Upper lobe of left lung (tissue), 4 donors: ENCODE results near the gene TMEM51.

Experiments
- CTCF ChIP-seq, 6 experiments: fragments of 450-650 bp in 4 of 6; fragments of 200-600 bp in 2 of 6; sonication (generic) in 2 of 6; IDR thresholded peaks; one replicate each; pipeline ENCODE4 v1.5.1; 2016 to 2019; ENCODE audit warnings: antibody characterized with exemption in 6 of 6
- EP300 ChIP-seq, 4 donors: sonication (generic); formaldehyde crosslinking; IDR thresholded peaks; one replicate each; pipeline ENCODE4 v1.5.1; 2017; ENCODE audit warnings: antibody characterized with exemption in 4 of 4, control low read depth in 2 of 4
- POLR2A ChIP-seq, 4 donors: fragments of 450-650 bp; IDR thresholded peaks; one replicate each; pipeline ENCODE4 v1.5.1; 2016 to 2017; ENCODE audit warnings: antibody characterized with exemption in 4 of 4, mild to moderate bottlenecking in 2 of 4

- no peak for TF ChIP-seq CTCF (IDR thresholded peaks at IDR 0.05)
- no peak for TF ChIP-seq EP300 (IDR thresholded peaks at IDR 0.05)
- TF ChIP-seq POLR2A (IDR thresholded peaks at IDR 0.05) = no peak
Measured at GRCh38 chr1:15238789-15239188, 85.2 kb downstream of the TMEM51 start.
